OCI-LY3 (cell line): Measurements from ENCODE around the gene RXRA.

ENCODE experiments used
- H2AFZ ChIP-seq: fragments of 200-600, 300-600 bp; shearing (Covaris generic); 2 replicates; pipeline ENCODE4 v1.6.0; 2014; ENCODE audit warnings: antibody characterized with exemption, low read depth, low read length
- H3K27ac ChIP-seq: fragments of 200-600, 300-600 bp; sonication (generic); 2 replicates; pipeline ENCODE4 v1.5.1; 2014; ENCODE audit warnings: mild to moderate bottlenecking, low read length, moderate library complexity, mixed read lengths
- H3K27me3 ChIP-seq: fragments of 200-600, 300-600 bp; sonication (generic); 2 replicates; pipeline ENCODE4 v1.6.1; 2014; ENCODE audit warnings: low read depth, low read length, mixed read lengths
- H3K36me3 ChIP-seq: fragments of 200-600, 300-600 bp; sonication (generic); replicated peaks from 2 replicates; pipeline ENCODE3; 2014; ENCODE audit warnings: low read depth, low read length, mixed read lengths
- H3K4me1 ChIP-seq: fragments of 300-600, 200-600 bp; sonication (generic); 2 replicates; pipeline ENCODE4 v1.6.1; 2014; ENCODE audit warnings: low read length, mixed read lengths
- H3K4me2 ChIP-seq: fragments of 200-600, 300-600 bp; sonication (generic); 2 replicates; pipeline ENCODE4 v1.6.1; 2014; ENCODE audit warnings: low read length, mixed read lengths
- H3K4me3 ChIP-seq: fragments of 300-600, 200-600 bp; sonication (generic); 2 replicates; pipeline ENCODE4 v1.5.1; 2014; ENCODE audit warnings: antibody characterized with exemption, mild to moderate bottlenecking, low read length, moderate library complexity
- H3K79me2 ChIP-seq: fragments of 300-600, 200-600 bp; shearing (Covaris generic); 2 replicates; pipeline ENCODE4 v1.6.1; 2014; ENCODE audit warnings: mild to moderate bottlenecking, low read length, mixed read lengths
- H3K9ac ChIP-seq: fragments of 300-600, 200-600 bp; shearing (Covaris generic); 2 replicates; pipeline ENCODE4 v1.6.0; 2014; ENCODE audit warnings: mild to moderate bottlenecking, low read length, moderate library complexity
- H3K9me3 ChIP-seq: fragments of 200-600, 300-600 bp; shearing (Covaris generic); 2 replicates; pipeline ENCODE4 v1.6.1; 2014; ENCODE audit warnings: low read length, mixed read lengths; ENCODE audit not compliant: insufficient read depth
- H4K20me1 ChIP-seq: fragments of 200-600, 300-600 bp; sonication (generic); 2 replicates; pipeline ENCODE4 v1.6.1; 2016; ENCODE audit warnings: low read length, mixed read lengths; ENCODE audit not compliant: insufficient read depth
- EZH2phosphoT487 ChIP-seq: fragments of 200-600 bp; shearing (Covaris generic); IDR thresholded peaks from 2 replicates; pipeline ENCODE4 v1.6.1; 2018; ENCODE audit warnings: antibody characterized with exemption, mixed run types, low read depth
- TF ChIP-seq, protein P1 (sequence below): fragments of 200-600, 300-600 bp; sonication (generic); IDR thresholded peaks from 2 replicates; pipeline ENCODE4 v1.5.1; 2014; ENCODE audit warnings: antibody characterized with exemption, low read length, low read depth

The RXRA gene

DNA sequence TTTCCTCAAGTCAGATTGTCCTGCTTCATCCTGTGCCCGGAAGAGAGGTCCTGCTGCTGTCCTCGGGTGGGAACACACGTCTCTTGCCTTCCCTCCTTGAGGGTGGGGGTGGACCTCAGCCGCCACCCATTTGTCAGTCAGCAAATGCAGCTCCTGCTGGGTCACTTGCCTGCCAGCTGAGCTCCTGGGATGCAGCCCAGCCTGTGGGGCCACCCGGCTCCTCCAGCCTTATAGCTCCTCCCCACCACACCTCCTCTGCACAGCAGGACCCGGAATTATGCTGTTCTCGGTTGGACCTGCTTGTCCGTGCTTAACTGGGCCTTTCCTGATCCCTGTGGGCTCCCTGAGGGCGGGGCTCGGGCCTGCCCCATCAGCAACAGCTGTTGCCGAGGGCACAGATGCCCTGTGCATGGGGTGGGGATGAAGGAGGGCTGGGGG lies 52.7 kb downstream of the RXRA start:
- H3K36me3 ChIP-seq = no peaks in the 10 kb centered on the region
- H3K9ac ChIP-seq = no peak overlapping the region
- no peaks in the 10 kb centered on the region for H3K9me3 ChIP-seq
- peaks cover 18% of the 10 kb centered on the region for H3K4me1 ChIP-seq
- H3K4me2 ChIP-seq = no peak overlapping the region
- no peak overlapping the region for H3K4me3 ChIP-seq
- H3K79me2 ChIP-seq = no peaks in the 10 kb centered on the region
- peaks cover 59% of the 10 kb centered on the region for H4K20me1 ChIP-seq
- H2AFZ ChIP-seq = no peak overlapping the region
- TF ChIP-seq, protein P1, sequence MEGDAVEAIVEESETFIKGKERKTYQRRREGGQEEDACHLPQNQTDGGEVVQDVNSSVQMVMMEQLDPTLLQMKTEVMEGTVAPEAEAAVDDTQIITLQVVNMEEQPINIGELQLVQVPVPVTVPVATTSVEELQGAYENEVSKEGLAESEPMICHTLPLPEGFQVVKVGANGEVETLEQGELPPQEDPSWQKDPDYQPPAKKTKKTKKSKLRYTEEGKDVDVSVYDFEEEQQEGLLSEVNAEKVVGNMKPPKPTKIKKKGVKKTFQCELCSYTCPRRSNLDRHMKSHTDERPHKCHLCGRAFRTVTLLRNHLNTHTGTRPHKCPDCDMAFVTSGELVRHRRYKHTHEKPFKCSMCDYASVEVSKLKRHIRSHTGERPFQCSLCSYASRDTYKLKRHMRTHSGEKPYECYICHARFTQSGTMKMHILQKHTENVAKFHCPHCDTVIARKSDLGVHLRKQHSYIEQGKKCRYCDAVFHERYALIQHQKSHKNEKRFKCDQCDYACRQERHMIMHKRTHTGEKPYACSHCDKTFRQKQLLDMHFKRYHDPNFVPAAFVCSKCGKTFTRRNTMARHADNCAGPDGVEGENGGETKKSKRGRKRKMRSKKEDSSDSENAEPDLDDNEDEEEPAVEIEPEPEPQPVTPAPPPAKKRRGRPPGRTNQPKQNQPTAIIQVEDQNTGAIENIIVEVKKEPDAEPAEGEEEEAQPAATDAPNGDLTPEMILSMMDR = no peak
- no peak for TF ChIP-seq EZH2phosphoT487
- H3K27ac ChIP-seq = no peak overlapping the region
- no peaks in the 10 kb centered on the region for H3K27me3 ChIP-seq

GRCh38 chr9:134379831-134380365 lies 53.6 kb downstream of the RXRA start:
- peaks cover 65% of the 10 kb centered on the region for H4K20me1 ChIP-seq
- no peak overlapping the region for H3K27ac ChIP-seq
- no peak overlapping the region for H3K4me2 ChIP-seq
- no peak overlapping the region for H2AFZ ChIP-seq
- H3K9me3 ChIP-seq = no peaks in the 10 kb centered on the region
- no peaks in the 10 kb centered on the region for H3K27me3 ChIP-seq
- no peak overlapping the region for H3K4me3 ChIP-seq
- H3K9ac ChIP-seq = no peak overlapping the region
- H3K36me3 ChIP-seq = no peaks in the 10 kb centered on the region
- H3K79me2 ChIP-seq = no peaks in the 10 kb centered on the region
- H3K4me1 ChIP-seq = peaks cover 8% of the 10 kb centered on the region
- TF ChIP-seq EZH2phosphoT487 = no peak
- TF ChIP-seq, protein P1 = no peak

GRCh38 chr9:134380542-134381271 lies 54.5 kb downstream of the RXRA start:
- Histone ChIP-seq H3K9me3 (no peaks in the 10 kb centered on the region), H3K27ac (no peak overlapping the region), H2AFZ (no peak overlapping the region), H3K9ac (no peak overlapping the region), H3K4me3 (no peak overlapping the region), H3K36me3 (no peaks in the 10 kb centered on the region), H3K27me3 (no peaks in the 10 kb centered on the region), H3K4me1 (peaks cover 7% of the 10 kb centered on the region; the same call in 1 of the 2 replicates), H4K20me1 (peaks cover 62% of the 10 kb centered on the region), H3K4me2 (no peak overlapping the region), H3K79me2 (no peaks in the 10 kb centered on the region)
- TF ChIP-seq, protein P1 = no peak
- no peak for TF ChIP-seq EZH2phosphoT487

DNA sequence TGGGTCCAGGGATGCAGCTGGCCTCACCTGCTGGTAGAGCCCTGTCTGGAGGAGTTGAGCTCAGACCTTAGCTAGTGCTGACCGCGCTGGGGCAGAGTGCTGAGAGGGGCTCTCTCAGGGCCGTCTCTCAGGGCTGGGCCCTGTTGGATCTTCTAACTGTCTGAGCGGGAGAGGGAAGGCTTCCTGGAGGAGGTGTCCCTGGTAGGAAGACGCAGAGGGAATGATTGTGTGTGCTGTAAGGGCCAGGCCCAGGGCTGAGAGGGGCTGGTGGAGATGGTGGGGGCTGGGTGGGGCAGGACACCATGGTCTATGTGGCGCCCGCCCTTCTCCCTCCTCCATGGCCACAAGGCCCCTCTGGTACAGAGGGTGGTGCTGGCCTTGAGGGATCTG lies 55.0 kb downstream of the RXRA start:
- no peaks in the 10 kb centered on the region for H3K27me3 ChIP-seq
- no peak overlapping the region for H3K9ac ChIP-seq
- H3K4me2 ChIP-seq = no peak overlapping the region
- no peak overlapping the region for H3K4me3 ChIP-seq
- H3K9me3 ChIP-seq = no peaks in the 10 kb centered on the region
- no peak overlapping the region for H3K27ac ChIP-seq
- peaks cover 7% of the 10 kb centered on the region; the same call in 1 of the 2 replicates for H3K4me1 ChIP-seq
- no peaks in the 10 kb centered on the region for H3K36me3 ChIP-seq
- no peaks in the 10 kb centered on the region for H3K79me2 ChIP-seq
- H2AFZ ChIP-seq = no peak overlapping the region
- no peak for TF ChIP-seq EZH2phosphoT487
- TF ChIP-seq, protein P1 = no peak
- peaks cover 62% of the 10 kb centered on the region for H4K20me1 ChIP-seq
